Endothelial cell of umbilical vein (primary cell): Measurements from ENCODE around the gene ZC3H15. TPM values are rescaled to one million over a fixed set of nuclear protein-coding genes. Genes with fewer than 3 reads are reported as not detected.

Experiments used
- BruUV-seq: library from RNA; stranded (reverse); fragments of 400-500 nt; replicated peaks from 2 replicates; lab custom pipeline; 2021; lab: Mats Ljungman, UMichigan
- CTCF ChIA-PET: fragments of 300-600, 350-600 bp; sonication (Branson Sonifier 250); formaldehyde crosslinking; loops from one replicate; lab custom pipeline; 2021; ENCODE audit warnings: antibody characterized with exemption, inconsistent platforms; lab: Charles Lee
- POLR2A ChIA-PET: fragments of 300-600, 350-600 bp; sonication (Branson Sonifier 250); formaldehyde crosslinking; loops from one replicate; lab custom pipeline; 2021; ENCODE audit warnings: antibody characterized with exemption, inconsistent platforms; lab: Charles Lee
- DNase-seq: peaks from one replicate; pipeline ENCODE4 v3.0.0-alpha.2; 2011; ENCODE audit warnings: low read depth, low spot score
- FAIRE-seq: peaks from 2 replicates; lab custom pipeline; 2011; peaks lifted over from hg19 to GRCh38; lab: Jason Lieb, UNC
- H2AFZ ChIP-seq: 2 replicates; pipeline ENCODE4 v1.6.0; 2012; ENCODE audit warnings: low read depth, low read length, control low read depth, inconsistent platforms
- H3K27ac ChIP-seq: 2 replicates; pipeline ENCODE4 v1.5.1; 2011; ENCODE audit warnings: low read depth, mild to moderate bottlenecking, control low read depth, low read length, moderate library complexity; ENCODE audit not compliant: insufficient read depth
- H3K27me3 ChIP-seq, 2 experiments: 2 replicates each; pipeline versions ENCODE4 v1.6.0 to v1.6.1; 2011; ENCODE audit warnings: low read length in 2 of 2, mixed read lengths in 1 of 2; ENCODE audit not compliant: control insufficient read depth in 2 of 2, insufficient read depth in 2 of 2
- H3K36me3 ChIP-seq, 2 experiments: 2 replicates in 1 of 2; 3 replicates in 1 of 2; pipeline ENCODE4 v1.5.1; 2011; ENCODE audit warnings: low read length in 2 of 2, mild to moderate bottlenecking in 1 of 2, moderate library complexity in 1 of 2; ENCODE audit not compliant: control insufficient read depth in 2 of 2, insufficient read depth in 2 of 2; ENCODE audit errors: extremely low read depth in 1 of 2
- H3K4me1 ChIP-seq: 3 replicates; pipeline ENCODE4 v1.5.1; 2011; ENCODE audit warnings: mild to moderate bottlenecking, low read length; ENCODE audit not compliant: control insufficient read depth, insufficient read depth; ENCODE audit errors: extremely low read depth
- H3K4me2 ChIP-seq: 2 replicates; pipeline ENCODE4 v1.6.1; 2011; ENCODE audit warnings: low read length, control low read depth, mixed read lengths; ENCODE audit not compliant: insufficient read depth
- H3K4me3 ChIP-seq, 3 experiments: fragments of 200-600 bp in 1 of 3; sonication (generic), shearing (Covaris generic) in 1 of 3; replicated peaks in 1 of 3; 2 replicates each; pipeline ENCODE4 v1.5.1; 2011 to 2016; ENCODE audit warnings: control low read depth in 3 of 3, low read length in 3 of 3, mild to moderate bottlenecking in 2 of 3, inconsistent platforms in 1 of 3, low read depth in 1 of 3, moderate library complexity in 1 of 3; ENCODE audit not compliant: insufficient read depth in 1 of 3
- H3K79me2 ChIP-seq: 2 replicates; pipeline ENCODE4 v1.6.0; 2012; ENCODE audit warnings: low read length, inconsistent platforms; ENCODE audit not compliant: control insufficient read depth, insufficient read depth
- H3K9ac ChIP-seq: replicated peaks from 2 replicates; pipeline ENCODE3; 2011; ENCODE audit warnings: low read length, control low read depth; ENCODE audit not compliant: insufficient read depth; ENCODE audit errors: extremely low read depth
- H3K9me1 ChIP-seq: replicated peaks from 3 replicates; pipeline ENCODE4 v1.6.0; 2011; ENCODE audit warnings: mild to moderate bottlenecking, low read length; ENCODE audit not compliant: control insufficient read depth, insufficient read depth; ENCODE audit errors: extremely low read depth
- H3K9me3 ChIP-seq: replicated peaks from 2 replicates; pipeline ENCODE4 v1.5.1; 2012; ENCODE audit warnings: low read length, inconsistent platforms; ENCODE audit not compliant: control insufficient read depth, insufficient read depth
- H4K20me1 ChIP-seq: replicated peaks from 2 replicates; pipeline ENCODE3; 2011; ENCODE audit warnings: mild to moderate bottlenecking, low read length; ENCODE audit not compliant: control insufficient read depth, insufficient read depth; ENCODE audit errors: extremely low read depth
- CTCF ChIP-seq, 2 donors: IDR thresholded peaks; 1 replicate in 1 of 2; 2 replicates in 1 of 2; pipeline ENCODE4 v1.5.1; 2011; ENCODE audit warnings: low read length in 2 of 2, mild to moderate bottlenecking in 2 of 2, moderate library complexity in 2 of 2, control low read depth in 1 of 2, inconsistent platforms in 1 of 2, low read depth in 1 of 2; ENCODE audit not compliant: insufficient read depth in 1 of 2; ENCODE audit errors: extremely low read depth in 1 of 2
- EZH2 ChIP-seq: IDR thresholded peaks from 2 replicates; pipeline ENCODE4 v1.6.1; 2012; ENCODE audit warnings: borderline replicate concordance, low read depth, mild to moderate bottlenecking, moderate library complexity, low read length, inconsistent platforms; ENCODE audit not compliant: severe bottlenecking
- FOS ChIP-seq: IDR thresholded peaks from 2 replicates; pipeline ENCODE4 v1.6.1; 2011; ENCODE audit warnings: mild to moderate bottlenecking, low read length, moderate library complexity, borderline replicate concordance; ENCODE audit not compliant: insufficient read depth
- GATA2 ChIP-seq: IDR thresholded peaks from 2 replicates; pipeline ENCODE4 v1.7.0; 2011; ENCODE audit warnings: low read depth, mild to moderate bottlenecking, moderate library complexity, mixed read lengths, low read length; ENCODE audit not compliant: insufficient read length, insufficient read depth
- JUN ChIP-seq: IDR thresholded peaks from 2 replicates; pipeline ENCODE4 v1.6.1; 2011; ENCODE audit warnings: borderline replicate concordance, low read depth; ENCODE audit not compliant: insufficient read length, insufficient read depth
- MYC ChIP-seq: IDR thresholded peaks from one replicate; pipeline ENCODE4 v1.6.1; 2011; ENCODE audit warnings: mild to moderate bottlenecking, low read depth, low read length
- POLR2A ChIP-seq: IDR thresholded peaks from 2 replicates; pipeline ENCODE4 v1.6.1; 2012; ENCODE audit warnings: low read depth, mild to moderate bottlenecking, control low read depth, low read length
- POLR2AphosphoS5 ChIP-seq: IDR thresholded peaks from 2 replicates; pipeline ENCODE4 v1.6.1; 2012; ENCODE audit warnings: low read depth, mild to moderate bottlenecking, control low read depth, low read length, moderate library complexity; ENCODE audit not compliant: insufficient read depth
- dilution Hi-C: fragments of 300-500 bp; cut with MboI; formaldehyde crosslinking; loops from one replicate; pipeline ENCODE4 v1.15.0; 2019; ENCODE audit warnings: low sequenced_read_pairs; ENCODE audit not compliant: extremely low pct_ligation_motif_present
- intact Hi-C: fragments of 100-400 bp; cut with micrococcal nuclease; formaldehyde crosslinking; loops from one replicate; pipeline ENCODE4 v1.10.0; 2022
- polyA plus RNA-seq, 4 experiments: library from polyadenylated mRNA; depleted of rRNA in 3 of 4; stranded (reverse) in 3 of 4; unstranded in 1 of 4; fragments of >200 nt; gene quantifications; 2 replicates each; pipeline versions ENCODE4 v1.2.1 to v1.2.3, GENCODE V29; 2011 to 2012; ENCODE audit warnings: missing spikeins in 1 of 4
- total RNA-seq: library from RNA; stranded (reverse); gene quantifications from 2 replicates; pipeline ENCODE4 v1.2.3, GENCODE V29; 2021
- TF ChIP-seq, protein P1 (sequence below): IDR thresholded peaks from 2 replicates; pipeline ENCODE4 v1.6.1; 2011; ENCODE audit not compliant: insufficient read depth, insufficient read length

The ZC3H15 gene
- total and polyA plus RNA-seq, 2 donors (not counting 3 experiments of a cell fraction or from before 2014, with no cell fraction given) = 24.1 to 65.1 TPM

DNA sequence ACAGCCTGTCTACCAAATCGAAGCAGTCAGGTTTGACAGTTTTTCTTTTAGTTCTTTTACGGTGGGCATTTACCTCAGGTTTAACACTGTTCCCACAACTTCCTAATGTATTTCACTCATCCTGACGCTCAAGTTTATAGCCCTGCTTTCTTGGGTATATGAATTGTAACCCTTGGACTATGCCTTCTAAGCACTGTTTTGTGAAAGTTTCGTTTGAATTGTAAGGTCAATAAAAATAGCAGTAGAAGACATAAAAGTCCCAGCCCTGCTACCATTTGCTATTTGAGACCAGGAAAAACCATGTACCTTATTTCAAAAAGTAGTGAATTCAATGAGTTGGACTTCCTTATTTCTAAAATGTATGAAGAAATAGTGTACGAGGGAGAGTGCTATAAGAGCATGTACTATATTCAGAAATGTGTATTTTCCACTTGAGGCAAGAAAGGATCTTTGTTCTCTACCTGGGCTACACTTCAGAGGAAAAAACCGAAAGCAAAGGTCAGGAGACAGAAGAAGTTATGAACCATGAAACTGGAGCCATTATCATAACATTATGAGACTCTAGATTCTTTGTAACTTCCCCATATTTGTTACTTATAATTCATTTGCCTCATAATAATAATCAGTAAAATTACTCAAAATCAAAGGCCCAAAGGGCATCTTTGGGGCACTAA lies 1.9 kb upstream of the ZC3H15 start:
- ChIA-PET CTCF (no interaction called here), POLR2A (no interaction called here)
- dilution Hi-C loops (no loop called here), intact Hi-C loops (no loop called here)
- no peak overlapping the region for H2AFZ ChIP-seq
- H3K4me1 ChIP-seq = peaks cover 19% of the 10 kb centered on the region
- H3K4me3 ChIP-seq = no peak overlapping the region
- TF ChIP-seq FOS (no peak), POLR2AphosphoS5 (no peak), CTCF (IDR thresholded peaks at IDR 0.05; ENCODE audit: extremely low read depth in 1 of 2, insufficient read depth in 1 of 2, low read depth in 1 of 2, low read length in 2 of 2) (no peak)
- no peak overlapping the region for H3K4me2 ChIP-seq
- no peak overlapping the region for H3K9ac ChIP-seq
- H4K20me1 ChIP-seq = peaks cover 4% of the 10 kb centered on the region
- H3K79me2 ChIP-seq = peaks cover 30% of the 10 kb centered on the region
- no peaks in the 10 kb centered on the region for H3K9me3 ChIP-seq
- H3K27ac ChIP-seq = no peak overlapping the region
- DNase-seq = no peak
- H3K27me3 ChIP-seq = no peaks in the 10 kb centered on the region
- H3K9me1 ChIP-seq = no peaks in the 10 kb centered on the region
- no peak for FAIRE-seq
- BruUV-seq = no TSS peak
- H3K36me3 ChIP-seq = no peaks in the 10 kb centered on the region

DNA sequence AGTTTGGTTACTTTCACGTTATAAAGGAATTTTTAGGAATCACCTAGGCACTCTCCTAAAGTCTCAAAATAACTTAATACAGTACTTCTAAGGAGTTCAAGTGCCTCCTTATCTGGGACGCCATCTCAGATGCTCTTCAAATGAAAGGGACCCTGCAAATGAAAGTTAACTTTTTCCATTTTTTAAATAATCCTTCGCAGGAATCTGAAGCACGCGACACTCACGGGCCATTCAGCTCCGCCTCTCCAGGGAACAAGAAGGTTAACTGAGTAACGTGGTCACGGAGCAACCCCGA lies 537 bp upstream of the ZC3H15 start:
- intact Hi-C loops = loop anchor here (5.0 kb wide), 2 partner anchors 353 to 1807 kb away; partner anchors contain the start of gene GULP1
- CTCF ChIA-PET = interaction anchor here (0.6 to 1.4 kb wide), 8 partner anchors 9 to 1195 kb away, joined by 3 to 6 read pairs (median 4); partner anchors contain the start of gene FSIP2
- H3K79me2 ChIP-seq = peaks cover 43% of the 10 kb centered on the region

More for the DNA sequence above, 537 bp upstream of the ZC3H15 start:
- FAIRE-seq = peak; percentile 12
- no peaks in the 10 kb centered on the region for H3K9me1 ChIP-seq
- H3K36me3 ChIP-seq = no peaks in the 10 kb centered on the region
- no peak for TF ChIP-seq JUN
- TF ChIP-seq GATA2 = peak; percentile 76
- no peak for TF ChIP-seq POLR2A
- TF ChIP-seq MYC = no peak
- TF ChIP-seq, protein P1, sequence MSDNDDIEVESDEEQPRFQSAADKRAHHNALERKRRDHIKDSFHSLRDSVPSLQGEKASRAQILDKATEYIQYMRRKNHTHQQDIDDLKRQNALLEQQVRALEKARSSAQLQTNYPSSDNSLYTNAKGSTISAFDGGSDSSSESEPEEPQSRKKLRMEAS = no peak
- TF ChIP-seq POLR2AphosphoS5 = no peak
- TF ChIP-seq FOS = no peak
- TF ChIP-seq CTCF (IDR thresholded peaks at IDR 0.05; ENCODE audit: extremely low read depth in 1 of 2, insufficient read depth in 1 of 2, low read depth in 1 of 2, low read length in 2 of 2) = no peak
- no peak for TF ChIP-seq EZH2
- BruUV-seq = TSS peak; percentile 84
- H3K9ac ChIP-seq = peak overlapping the region; percentile 94
- H2AFZ ChIP-seq = peak overlapping the region; percentile 81
- peak overlapping the region; percentile 41 to 98 (median 71) for H3K4me3 ChIP-seq
- H4K20me1 ChIP-seq = peaks cover 11% of the 10 kb centered on the region
- H3K27ac ChIP-seq = peak overlapping the region; percentile 89
- DNase-seq = no peak
- POLR2A ChIA-PET = interaction anchor here (1.4 kb wide), 1 partner anchor 104 kb away, joined by 3 read pairs; no protein-coding TSS in a partner anchor
- no peaks in the 10 kb centered on the region for H3K27me3 ChIP-seq
- dilution Hi-C loops = no loop called here
- peak overlapping the region; percentile 97 for H3K4me2 ChIP-seq
- H3K4me1 ChIP-seq = peaks cover 19% of the 10 kb centered on the region
- H3K9me3 ChIP-seq = no peaks in the 10 kb centered on the region
